GM10266 (cell line): ENCODE results near the gene CCR5AS.

ENCODE experiments used
- DNase-seq: peaks from one replicate; pipeline ENCODE4 v3.0.0; 2012; ENCODE audit errors: extremely low spot score
- TF ChIP-seq, protein P1 (sequence below): IDR thresholded peaks from 2 replicates; pipeline ENCODE4 v1.5.1; 2012; ENCODE audit warnings: mild to moderate bottlenecking, low read depth; ENCODE audit not compliant: control insufficient read depth, insufficient read depth; ENCODE audit errors: missing control alignments

Gene CCR5AS

GRCh38 chr3:46406788-46407611, at the start of gene CCR5AS, which contains the start of gene CCRL2:
TSS of gene CCR5AS (minus strand) at chr3:46407066.
TSS of gene CCRL2 (plus strand) at chr3:46407259. CDS start at chr3:46408080, 821 bp downstream.
- DNase-seq: peak; percentile 56

DNA sequence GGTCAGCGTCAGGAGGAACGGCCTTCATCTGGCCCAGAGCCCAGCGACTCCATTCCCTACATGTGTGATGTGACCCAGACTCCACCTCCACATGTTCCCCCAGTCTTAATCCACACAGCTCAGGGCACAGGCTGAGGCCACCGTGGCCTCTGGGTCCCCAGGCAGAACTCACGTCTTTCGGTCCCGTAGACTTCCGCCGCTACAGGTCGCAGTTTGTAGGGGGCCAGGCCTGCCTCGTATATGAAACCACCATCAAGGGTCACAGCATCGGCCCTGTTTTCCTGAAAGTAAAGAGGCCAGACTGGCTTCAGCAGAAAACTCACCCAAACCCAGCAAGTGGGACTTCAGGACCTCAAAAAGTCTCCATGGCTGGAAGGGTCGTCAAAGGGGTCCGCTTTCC, 49.3 kb upstream of the CCR5AS start:
- no peak for DNase-seq
- TF ChIP-seq, protein P1, sequence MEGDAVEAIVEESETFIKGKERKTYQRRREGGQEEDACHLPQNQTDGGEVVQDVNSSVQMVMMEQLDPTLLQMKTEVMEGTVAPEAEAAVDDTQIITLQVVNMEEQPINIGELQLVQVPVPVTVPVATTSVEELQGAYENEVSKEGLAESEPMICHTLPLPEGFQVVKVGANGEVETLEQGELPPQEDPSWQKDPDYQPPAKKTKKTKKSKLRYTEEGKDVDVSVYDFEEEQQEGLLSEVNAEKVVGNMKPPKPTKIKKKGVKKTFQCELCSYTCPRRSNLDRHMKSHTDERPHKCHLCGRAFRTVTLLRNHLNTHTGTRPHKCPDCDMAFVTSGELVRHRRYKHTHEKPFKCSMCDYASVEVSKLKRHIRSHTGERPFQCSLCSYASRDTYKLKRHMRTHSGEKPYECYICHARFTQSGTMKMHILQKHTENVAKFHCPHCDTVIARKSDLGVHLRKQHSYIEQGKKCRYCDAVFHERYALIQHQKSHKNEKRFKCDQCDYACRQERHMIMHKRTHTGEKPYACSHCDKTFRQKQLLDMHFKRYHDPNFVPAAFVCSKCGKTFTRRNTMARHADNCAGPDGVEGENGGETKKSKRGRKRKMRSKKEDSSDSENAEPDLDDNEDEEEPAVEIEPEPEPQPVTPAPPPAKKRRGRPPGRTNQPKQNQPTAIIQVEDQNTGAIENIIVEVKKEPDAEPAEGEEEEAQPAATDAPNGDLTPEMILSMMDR: no peak

More at GRCh38 chr3:46406788-46407611, at the start of gene CCR5AS, which contains the start of gene CCRL2:
- TF ChIP-seq, protein P1: no peak

DNA sequence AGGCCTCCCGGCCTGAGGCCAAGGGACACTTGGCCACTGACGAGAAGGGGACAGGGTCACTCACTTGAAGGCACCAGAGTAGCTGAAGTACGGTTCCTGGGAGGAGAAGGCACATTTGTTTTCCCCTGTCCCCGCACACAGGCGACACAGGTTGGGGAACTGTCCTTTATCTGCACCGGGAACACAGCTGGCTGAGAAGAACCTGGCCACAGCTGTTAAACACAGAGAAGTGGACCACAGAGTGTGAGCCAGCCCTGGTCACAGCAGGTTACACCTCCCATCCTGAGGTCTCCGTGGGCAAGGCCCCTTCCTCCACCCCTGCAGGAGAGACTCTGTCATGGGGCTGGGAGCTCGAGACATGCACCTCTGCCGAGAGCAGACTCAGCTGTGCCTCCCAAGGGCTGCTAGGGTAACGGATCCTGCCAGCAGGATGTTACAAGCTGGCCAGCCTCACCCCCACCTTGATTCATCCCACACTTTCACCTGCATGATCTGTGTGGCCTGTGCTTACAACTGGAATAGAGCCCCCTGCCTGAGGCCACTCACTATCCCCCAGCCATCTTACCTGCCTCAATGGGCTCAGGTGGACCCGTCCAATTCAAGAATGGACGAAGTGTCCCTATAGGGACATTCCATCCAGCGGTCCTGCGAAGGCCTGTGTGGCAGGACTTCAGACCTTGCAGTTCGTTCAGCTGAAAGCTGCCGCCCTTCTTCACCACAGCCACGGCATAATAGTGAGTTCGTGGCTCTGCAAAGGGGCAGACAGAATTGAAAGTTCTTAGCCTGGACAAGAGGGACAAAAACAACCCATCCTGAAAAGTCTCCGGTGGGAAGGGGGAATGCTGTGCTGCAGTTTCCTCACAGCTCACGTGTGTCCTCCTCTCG, 48.6 kb upstream of the CCR5AS start:
- no peak for DNase-seq
- TF ChIP-seq, protein P1: no peak

DNA sequence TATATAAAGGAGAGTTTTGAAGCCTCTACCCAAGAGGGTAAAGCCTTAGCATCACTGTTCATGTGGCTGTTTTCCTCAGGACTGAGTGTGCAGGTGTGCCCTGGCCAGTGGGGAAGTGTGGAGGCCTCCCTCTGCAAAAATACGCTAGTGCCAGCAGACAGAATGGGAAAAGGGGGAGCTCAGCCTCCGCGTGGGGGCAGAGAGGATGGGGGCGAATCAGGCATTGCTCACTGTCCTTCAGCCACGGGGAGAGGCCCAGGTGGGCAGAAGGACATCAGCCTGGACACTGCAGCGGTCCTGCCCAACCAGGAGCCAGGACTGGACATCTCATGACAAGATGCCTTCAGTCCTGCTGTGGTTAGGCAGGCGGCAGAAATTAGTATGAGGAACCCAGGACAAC, 47.7 kb upstream of the CCR5AS start:
- no peak for DNase-seq
- TF ChIP-seq, protein P1: no peak

- no peak for DNase-seq
- TF ChIP-seq, protein P1: no peak
These were observed 47.3 kb upstream of the CCR5AS start for GRCh38 chr3:46454209-46454595.

GRCh38 chr3:46453526-46454208, 46.8 kb upstream of the CCR5AS start:
- no peak for DNase-seq

More at GRCh38 chr3:46453526-46454208, 46.8 kb upstream of the CCR5AS start:
- TF ChIP-seq, protein P1: no peak
